ENCODE data around the gene ZNF662. TPM values are rescaled to one million over a fixed set of nuclear protein-coding genes. Genes with fewer than 3 reads are reported as not detected.

ZNF662 gene
- total and polyA plus RNA-seq, 2 experiments from 2014 or later: 1.5 to 2.3 TPM

- H3K9me2 ChIP-seq (ENCODE audit: insufficient read depth): no peaks in the 10 kb centered on the region
- H3K79me2 ChIP-seq (ENCODE audit: insufficient read depth): no peaks in the 10 kb centered on the region
- in situ Hi-C loops (cut with MboI): no loop called here
- no peaks in the 10 kb centered on the region for H3K36me3 ChIP-seq (ENCODE audit: low read depth)
- no peaks in the 10 kb centered on the region for H3F3A ChIP-seq (ENCODE audit: insufficient read depth)
- TF ChIP-seq EZH2phosphoT487 (IDR thresholded peaks at IDR 0.05; ENCODE audit: insufficient read depth, low read depth) (no peak), EZH2 (IDR thresholded peaks at IDR 0.05; ENCODE audit: insufficient read depth, poor library complexity, severe bottlenecking) (no peak)
- DNase-seq: no peak
- no peak overlapping the region for H3K4me3 ChIP-seq
- peaks cover 10% of the 10 kb centered on the region; the same call in 1 of the 2 replicates for H3K27me3 ChIP-seq (replicated peaks; ENCODE audit: insufficient read depth)
- H3K9me3 ChIP-seq (ENCODE audit: low read depth): no peaks in the 10 kb centered on the region
- H3K4me1 ChIP-seq (ENCODE audit: insufficient read depth): no peaks in the 10 kb centered on the region
- no peaks in the 10 kb centered on the region for H4K20me1 ChIP-seq (ENCODE audit: insufficient read depth)
- no peak overlapping the region for H3K4me2 ChIP-seq (ENCODE audit: unreplicated experiment)
- H3K27ac ChIP-seq: no peak overlapping the region
- H3K9ac ChIP-seq: no peak overlapping the region
- H2AFZ ChIP-seq: no peak overlapping the region
- 63 to 68% methylated on average over 9 of the region's 9 CpGs for WGBS, 2 experiments (ENCODE audit: low coverage in 1 of 2, low lambda C conversion rate in 2 of 2, missing lambda C conversion rate in 2 of 2)
Measured at GRCh38 chr3:42873221-42873982, 32.5 kb upstream of the ZNF662 start.

DNA sequence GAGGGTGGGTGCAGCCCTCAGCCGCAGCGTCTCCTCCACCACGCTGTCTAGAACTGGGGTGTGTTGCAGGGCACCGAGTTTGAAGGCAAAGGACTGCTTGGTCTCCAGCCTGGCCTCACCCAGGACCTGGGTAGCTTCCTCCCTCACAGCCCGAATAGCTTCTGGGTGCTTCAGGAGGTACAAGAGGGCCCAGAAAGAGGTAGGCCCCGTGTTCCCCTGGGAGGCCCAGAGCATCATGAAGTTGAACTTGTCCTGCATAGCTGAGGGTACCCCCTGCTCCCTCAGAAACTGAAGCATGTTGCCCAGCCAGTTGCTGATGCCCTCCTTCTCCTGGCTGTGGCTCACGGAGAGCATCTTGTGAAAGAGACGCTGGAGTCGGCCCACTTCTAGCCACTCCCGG is 31.2 kb upstream of the ZNF662 start:
- H3K79me2 ChIP-seq (ENCODE audit: insufficient read depth): no peaks in the 10 kb centered on the region
- TF ChIP-seq EZH2phosphoT487 (IDR thresholded peaks at IDR 0.05; ENCODE audit: insufficient read depth, low read depth) (no peak), EZH2 (IDR thresholded peaks at IDR 0.05; ENCODE audit: insufficient read depth, poor library complexity, severe bottlenecking) (no peak)
- no peak overlapping the region for H3K27ac ChIP-seq
- 51 to 54% methylated on average over 10 of the region's 10 CpGs for WGBS, 2 experiments (ENCODE audit: low coverage in 1 of 2, low lambda C conversion rate in 2 of 2, missing lambda C conversion rate in 2 of 2)
- no peaks in the 10 kb centered on the region for H3K9me2 ChIP-seq (ENCODE audit: insufficient read depth)
- H3K9ac ChIP-seq: no peak overlapping the region
- H3K4me1 ChIP-seq (ENCODE audit: insufficient read depth): no peaks in the 10 kb centered on the region
- DNase-seq: no peak
- no peaks in the 10 kb centered on the region for H3F3A ChIP-seq (ENCODE audit: insufficient read depth)
- no peaks in the 10 kb centered on the region for H4K20me1 ChIP-seq (ENCODE audit: insufficient read depth)
- H3K27me3 ChIP-seq (replicated peaks; ENCODE audit: insufficient read depth): peaks cover 4% of the 10 kb centered on the region
- H3K36me3 ChIP-seq (ENCODE audit: low read depth): no peaks in the 10 kb centered on the region
- no peak overlapping the region for H2AFZ ChIP-seq
- no peak overlapping the region for H3K4me3 ChIP-seq
- in situ Hi-C loops (cut with MboI): no loop called here
- no peaks in the 10 kb centered on the region for H3K9me3 ChIP-seq (ENCODE audit: low read depth)
- no peak overlapping the region for H3K4me2 ChIP-seq (ENCODE audit: unreplicated experiment)

DNA sequence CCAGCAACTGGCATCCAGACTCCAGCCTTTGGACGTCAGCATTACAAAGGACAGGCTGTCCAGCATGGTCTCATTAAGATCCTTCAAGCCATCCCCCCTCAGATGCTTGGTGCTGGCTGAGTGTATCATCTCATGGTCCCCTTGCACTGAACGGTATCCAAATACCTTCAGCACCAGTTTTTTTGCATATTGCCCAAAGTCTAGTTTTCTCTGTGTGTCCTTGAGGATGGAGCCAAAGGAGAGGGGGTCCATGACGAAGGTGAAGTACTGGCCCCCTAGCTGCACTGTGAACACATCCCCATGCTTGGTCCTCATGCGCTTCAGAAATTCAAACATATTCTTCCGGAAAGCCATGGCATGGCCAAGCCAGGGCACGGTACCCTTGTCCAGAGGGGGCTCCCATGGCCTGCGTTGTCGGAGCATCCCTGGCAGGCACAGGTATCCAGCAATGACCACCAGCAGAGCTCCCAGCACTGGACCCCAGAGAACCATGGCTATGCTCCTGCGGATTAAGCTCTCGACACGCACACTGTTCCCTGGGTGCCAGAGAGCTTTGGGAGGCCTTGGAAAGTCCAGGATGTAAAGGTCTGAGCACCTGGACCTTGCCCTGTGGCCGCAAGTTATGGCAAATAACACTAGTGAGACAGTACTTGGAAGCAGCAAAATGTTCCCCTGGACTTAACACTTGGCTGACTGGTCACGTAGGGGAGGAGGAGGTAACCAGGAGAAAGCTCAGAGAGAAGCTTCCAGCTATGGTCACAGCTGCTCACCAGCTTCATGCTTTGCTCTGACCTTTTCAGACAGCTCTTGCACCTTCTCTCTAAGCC is 30.4 kb upstream of the ZNF662 start, which contains the start of gene CYP8B1:
Gene CYP8B1 (minus strand): TSS at position 555 of the 827 bp plus-strand sequence. CDS start 63 bp downstream, at position 492.
- no peak within 1 kb of the TSS for H3K4me2 ChIP-seq (ENCODE audit: unreplicated experiment)
- no peaks in the 10 kb centered on the region for H3K36me3 ChIP-seq (ENCODE audit: low read depth)
- TF ChIP-seq EZH2 (IDR thresholded peaks at IDR 0.05; ENCODE audit: insufficient read depth, poor library complexity, severe bottlenecking) (no peak), EZH2phosphoT487 (IDR thresholded peaks at IDR 0.05; ENCODE audit: insufficient read depth, low read depth) (no peak)
- no peaks in the 10 kb centered on the region for H3K9me2 ChIP-seq (ENCODE audit: insufficient read depth)
- DNase-seq: no peak
- H3K27me3 ChIP-seq (replicated peaks; ENCODE audit: insufficient read depth): peaks cover 4% of the 10 kb centered on the region
- no peaks in the 10 kb centered on the region for H3K9me3 ChIP-seq (ENCODE audit: low read depth)
- H3K79me2 ChIP-seq (ENCODE audit: insufficient read depth): no peaks in the 10 kb centered on the region
- H3K9ac ChIP-seq: no peak within 1 kb of the TSS
- in situ Hi-C loops (cut with MboI): no loop called here
- H2AFZ ChIP-seq: no peak within 1 kb of the TSS
- H3K4me1 ChIP-seq (ENCODE audit: insufficient read depth): no peaks in the 10 kb centered on the region
- H3K27ac ChIP-seq: no peak within 1 kb of the TSS
- no peaks in the 10 kb centered on the region for H3F3A ChIP-seq (ENCODE audit: insufficient read depth)
- 60 to 61% methylated on average over 13 of the region's 13 CpGs for WGBS, 2 experiments (ENCODE audit: low coverage in 1 of 2, low lambda C conversion rate in 2 of 2, missing lambda C conversion rate in 2 of 2)
- no peaks in the 10 kb centered on the region for H4K20me1 ChIP-seq (ENCODE audit: insufficient read depth)
- no peak within 1 kb of the TSS for H3K4me3 ChIP-seq

- no peak overlapping the region for H3K27ac ChIP-seq
- H3K27me3 ChIP-seq (replicated peaks; ENCODE audit: insufficient read depth): peaks cover 4% of the 10 kb centered on the region
- H3K4me1 ChIP-seq (ENCODE audit: insufficient read depth): no peaks in the 10 kb centered on the region
- TF ChIP-seq EZH2 (IDR thresholded peaks at IDR 0.05; ENCODE audit: insufficient read depth, poor library complexity, severe bottlenecking) (no peak), EZH2phosphoT487 (IDR thresholded peaks at IDR 0.05; ENCODE audit: insufficient read depth, low read depth) (no peak)
- H3K4me2 ChIP-seq (ENCODE audit: unreplicated experiment): no peak overlapping the region
- in situ Hi-C loops (cut with MboI): no loop called here
- DNase-seq: no peak
- no peak overlapping the region for H3K4me3 ChIP-seq
- H3F3A ChIP-seq (ENCODE audit: insufficient read depth): no peaks in the 10 kb centered on the region
- H3K36me3 ChIP-seq (ENCODE audit: low read depth): no peaks in the 10 kb centered on the region
- no peaks in the 10 kb centered on the region for H3K9me3 ChIP-seq (ENCODE audit: low read depth)
- 24 to 39% methylated on average over 1 of the region's 1 CpG for WGBS, 2 experiments (ENCODE audit: low coverage in 1 of 2, low lambda C conversion rate in 2 of 2, missing lambda C conversion rate in 2 of 2)
- H3K79me2 ChIP-seq (ENCODE audit: insufficient read depth): no peaks in the 10 kb centered on the region
- H3K9me2 ChIP-seq (ENCODE audit: insufficient read depth): no peaks in the 10 kb centered on the region
- no peaks in the 10 kb centered on the region for H4K20me1 ChIP-seq (ENCODE audit: insufficient read depth)
- no peak overlapping the region for H3K9ac ChIP-seq
- H2AFZ ChIP-seq: no peak overlapping the region
Measured at GRCh38 chr3:42876401-42876800, 29.5 kb upstream of the ZNF662 start.
